Keratinocyte (primary cell): Measurements from ENCODE around the gene NRG3.

Source experiments
- EZH2 ChIP-seq: IDR thresholded peaks from one replicate; pipeline ENCODE4 v1.6.1; 2012; ENCODE audit warnings: inconsistent platforms, mild to moderate bottlenecking, low read length, moderate library complexity
- TF ChIP-seq, protein P1 (sequence below), 3 experiments: IDR thresholded peaks in 1 of 3; conservative IDR thresholded peaks in 1 of 3; optimal IDR thresholded peaks in 1 of 3; 2 replicates in 2 of 3; 3 replicates in 1 of 3; pipeline versions ENCODE3 to v1.5.1; 2011; ENCODE audit warnings: low read length in 3 of 3, mild to moderate bottlenecking in 3 of 3, moderate library complexity in 2 of 3, control low read depth in 1 of 3, inconsistent platforms in 1 of 3; ENCODE audit not compliant: insufficient read depth in 2 of 3; ENCODE audit errors: extremely low read depth in 1 of 3

DNA sequence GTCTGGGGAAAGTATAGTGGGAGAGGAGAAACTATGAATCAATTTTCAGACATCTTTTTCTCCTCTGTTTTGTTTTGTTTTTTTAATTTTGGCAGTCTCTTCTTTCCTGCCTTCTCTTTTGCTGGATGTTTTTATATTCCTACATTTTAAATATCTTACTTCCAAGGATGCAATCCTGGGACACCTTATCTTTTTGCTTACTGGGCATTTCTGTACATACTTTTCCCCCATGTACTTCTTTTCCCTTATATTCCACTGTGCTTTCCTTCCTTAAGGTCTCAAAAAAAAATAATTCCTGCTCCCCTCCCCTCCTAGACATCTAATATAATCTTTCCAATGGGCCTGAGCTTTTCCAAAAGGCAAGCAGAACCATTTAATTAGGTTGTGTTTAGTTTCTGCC, 701.1 kb downstream of the NRG3 start:
- TF ChIP-seq, protein P1, sequence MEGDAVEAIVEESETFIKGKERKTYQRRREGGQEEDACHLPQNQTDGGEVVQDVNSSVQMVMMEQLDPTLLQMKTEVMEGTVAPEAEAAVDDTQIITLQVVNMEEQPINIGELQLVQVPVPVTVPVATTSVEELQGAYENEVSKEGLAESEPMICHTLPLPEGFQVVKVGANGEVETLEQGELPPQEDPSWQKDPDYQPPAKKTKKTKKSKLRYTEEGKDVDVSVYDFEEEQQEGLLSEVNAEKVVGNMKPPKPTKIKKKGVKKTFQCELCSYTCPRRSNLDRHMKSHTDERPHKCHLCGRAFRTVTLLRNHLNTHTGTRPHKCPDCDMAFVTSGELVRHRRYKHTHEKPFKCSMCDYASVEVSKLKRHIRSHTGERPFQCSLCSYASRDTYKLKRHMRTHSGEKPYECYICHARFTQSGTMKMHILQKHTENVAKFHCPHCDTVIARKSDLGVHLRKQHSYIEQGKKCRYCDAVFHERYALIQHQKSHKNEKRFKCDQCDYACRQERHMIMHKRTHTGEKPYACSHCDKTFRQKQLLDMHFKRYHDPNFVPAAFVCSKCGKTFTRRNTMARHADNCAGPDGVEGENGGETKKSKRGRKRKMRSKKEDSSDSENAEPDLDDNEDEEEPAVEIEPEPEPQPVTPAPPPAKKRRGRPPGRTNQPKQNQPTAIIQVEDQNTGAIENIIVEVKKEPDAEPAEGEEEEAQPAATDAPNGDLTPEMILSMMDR (optimal IDR thresholded peaks at IDR 0.05 in 1 of 3, IDR thresholded peaks at IDR 0.05 in 1 of 3, conservative IDR thresholded peaks at IDR 0.05 in 1 of 3; ENCODE audit: extremely low read depth in 1 of 3, insufficient read depth in 2 of 3, low read length in 3 of 3), result no peak
- TF ChIP-seq EZH2, result no peak
